Activated CD4-positive, alpha-beta T cell treated with anti-CD3 and anti-CD28 coated beads, Interleukin-2, amount 10 ng/mL, durations not matched to agents 24 days and 14 days (primary cell): ENCODE results near the gene ULBP2. TPM values are rescaled to one million over a fixed set of nuclear protein-coding genes. Genes with fewer than 3 reads are reported as not detected.
"Not testable (repeated sequence)": the region's sequence is repeated elsewhere in the genome, so short reads cannot be mapped to it uniquely, and the experiment has no call there.

Experiments used
- DNase-seq: peaks from one replicate; pipeline ENCODE4 v3.0.0; 2022
- H3K27ac Mint-ChIP-seq: one replicate; pipeline ENCODE4 v1.8.0; 2022; ENCODE audit warnings: mild to moderate bottlenecking, mixed read lengths
- H3K27me3 Mint-ChIP-seq: one replicate; pipeline ENCODE4 v1.8.0; 2022; ENCODE audit warnings: mixed read lengths
- H3K36me3 Mint-ChIP-seq: one replicate; pipeline ENCODE4 v1.8.0; 2022; ENCODE audit warnings: low read depth, mild to moderate bottlenecking, mixed read lengths
- H3K4me1 Mint-ChIP-seq: one replicate; pipeline ENCODE4 v1.8.0; 2021; ENCODE audit warnings: mixed read lengths
- H3K4me3 Mint-ChIP-seq: one replicate; pipeline ENCODE4 v1.8.0; 2022; ENCODE audit warnings: mild to moderate bottlenecking, moderate library complexity, mixed read lengths
- H3K9me3 Mint-ChIP-seq: one replicate; pipeline ENCODE4 v1.8.0; 2021; ENCODE audit warnings: mixed read lengths
- intact Hi-C: fragments of 100-400 bp; cut with micrococcal nuclease; formaldehyde crosslinking; loops from one replicate; pipeline ENCODE4 v1.15.1; 2023
- total RNA-seq: library from RNA; stranded (reverse); gene quantifications from 2 replicates; pipeline ENCODE4 v1.2.3, GENCODE V29; 2022

Gene ULBP2
- total RNA-seq, 1 donor from 2014 or later = 0.40 TPM

GRCh38 chr6:149987602-149988107 lies 45.8 kb downstream of the ULBP2 start:
- H3K4me3 Mint-ChIP-seq = no peak overlapping the region
- intact Hi-C loops = no loop called here
- H3K27me3 Mint-ChIP-seq = peaks cover 89% of the 10 kb centered on the region
- DNase-seq = no peak
- H3K36me3 Mint-ChIP-seq = peaks cover 9% of the 10 kb centered on the region
- peaks cover 38% of the 10 kb centered on the region for H3K4me1 Mint-ChIP-seq
- peaks cover 11% of the 10 kb centered on the region for H3K9me3 Mint-ChIP-seq
- H3K27ac Mint-ChIP-seq = no peak overlapping the region

GRCh38 chr6:149988550-149989346 lies 46.9 kb downstream of the ULBP2 start:
- Mint-ChIP-seq H3K4me3 (peak overlapping the region; percentile 21), H3K9me3 (peaks cover 11% of the 10 kb centered on the region), H3K4me1 (peaks cover 34% of the 10 kb centered on the region), H3K36me3 (peaks cover 9% of the 10 kb centered on the region), H3K27me3 (peaks cover 91% of the 10 kb centered on the region), H3K27ac (peak overlapping the region; percentile 72)
- DNase-seq = no peak
- intact Hi-C loops = no loop called here

DNA sequence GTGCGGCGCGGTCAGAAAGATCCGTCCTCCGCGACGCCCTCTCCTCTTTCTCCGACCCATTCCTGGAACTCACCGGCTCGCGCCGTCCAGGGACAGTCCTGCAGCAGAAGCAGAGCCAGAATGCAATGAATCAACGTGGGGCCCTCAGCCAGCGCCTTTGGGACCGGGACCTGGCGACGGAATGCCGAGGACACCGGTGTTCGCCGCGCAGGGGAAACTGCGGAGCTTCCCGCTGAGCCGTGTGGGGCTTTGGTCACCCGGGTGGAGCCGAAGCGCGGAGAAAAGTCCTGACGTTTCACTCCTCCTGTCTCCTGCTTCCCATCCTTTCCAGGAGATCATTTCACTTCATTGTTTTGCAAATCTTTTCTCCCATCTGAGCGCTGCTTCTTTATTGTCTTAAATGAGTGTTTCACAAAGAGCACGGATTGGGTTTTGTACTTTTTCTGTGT lies 48.4 kb downstream of the ULBP2 start:
- no peak for DNase-seq
- Mint-ChIP-seq H3K4me3 (peak overlapping the region; percentile 87), H3K36me3 (peaks cover 9% of the 10 kb centered on the region), H3K9me3 (peaks cover 11% of the 10 kb centered on the region), H3K27ac (peak overlapping the region; percentile 54), H3K27me3 (peaks cover 93% of the 10 kb centered on the region), H3K4me1 (peaks cover 37% of the 10 kb centered on the region)
- intact Hi-C loops = loop anchor here (1.0 to 2.0 kb wide), 2 partner anchors 33 to 51 kb away; no protein-coding TSS in a partner anchor

- peaks cover 93% of the 10 kb centered on the region for H3K27me3 Mint-ChIP-seq
- peak; percentile 78 for DNase-seq
- peaks cover 37% of the 10 kb centered on the region for H3K4me1 Mint-ChIP-seq
- H3K36me3 Mint-ChIP-seq = peaks cover 9% of the 10 kb centered on the region
- peak overlapping the region; percentile 54 for H3K27ac Mint-ChIP-seq
- H3K4me3 Mint-ChIP-seq = peak overlapping the region; percentile 87
- intact Hi-C loops = loop anchor here (1.0 to 2.0 kb wide), 3 partner anchors 10 to 52 kb away; no protein-coding TSS in a partner anchor
- peaks cover 11% of the 10 kb centered on the region for H3K9me3 Mint-ChIP-seq
Observed at GRCh38 chr6:149990661-149991471, 49.1 kb downstream of the ULBP2 start.

DNA sequence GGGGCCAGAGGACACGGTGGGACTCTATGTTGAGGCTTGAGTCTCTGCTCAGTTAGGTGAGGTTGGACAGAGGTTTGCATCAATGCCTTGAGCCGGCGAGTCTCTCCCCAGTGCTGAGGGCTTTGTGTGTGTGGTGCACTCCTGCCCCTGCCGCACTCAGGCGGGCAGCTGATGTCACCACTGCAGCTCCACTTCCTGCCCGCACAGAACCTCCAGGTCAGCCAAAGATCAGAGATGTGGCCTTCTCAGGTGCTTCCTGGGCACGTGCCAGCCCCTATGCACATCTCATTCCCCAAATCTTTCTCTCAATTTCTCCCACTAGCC lies 49.6 kb downstream of the ULBP2 start:
- not testable (repeated sequence) for H3K27ac Mint-ChIP-seq, H3K36me3 Mint-ChIP-seq
- peak overlapping the region; percentile 87 for H3K4me3 Mint-ChIP-seq
- H3K4me1 Mint-ChIP-seq = peaks cover 37% of the 10 kb centered on the region
- peaks cover 92% of the 10 kb centered on the region for H3K27me3 Mint-ChIP-seq
- intact Hi-C loops = loop anchor here (1.0 to 2.0 kb wide), 2 partner anchors 10 to 53 kb away; no protein-coding TSS in a partner anchor
- DNase-seq = peak; percentile 68
- peaks cover 11% of the 10 kb centered on the region for H3K9me3 Mint-ChIP-seq

DNA sequence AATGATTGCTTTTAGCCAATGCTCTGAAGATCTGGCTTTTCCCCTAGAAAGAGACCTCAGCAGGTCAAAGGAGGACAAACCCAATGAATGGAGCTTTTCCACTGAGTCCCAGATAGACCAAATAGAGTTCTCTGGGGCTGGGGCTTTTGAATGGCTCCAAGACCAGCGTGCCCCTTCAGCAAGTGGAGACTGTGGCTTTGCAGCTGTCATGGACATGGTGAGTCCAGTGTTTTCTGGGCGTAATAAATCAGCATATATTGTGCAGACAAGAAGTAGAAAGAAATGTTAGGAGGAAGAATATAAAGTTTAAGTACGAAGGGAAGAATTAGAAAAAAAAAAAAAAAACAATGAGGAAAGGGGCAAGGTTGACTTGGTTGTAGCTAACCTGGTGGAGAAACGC lies 50.0 kb downstream of the ULBP2 start:
- Mint-ChIP-seq H3K4me1 (peaks cover 37% of the 10 kb centered on the region), H3K9me3 (peaks cover 11% of the 10 kb centered on the region), H3K36me3 (peaks cover 9% of the 10 kb centered on the region), H3K27ac (no peak overlapping the region), H3K4me3 (peak overlapping the region; percentile 87), H3K27me3 (peaks cover 92% of the 10 kb centered on the region)
- DNase-seq = no peak
- intact Hi-C loops = loop anchor here (1.0 to 2.0 kb wide), 2 partner anchors 9 to 53 kb away; no protein-coding TSS in a partner anchor

DNA sequence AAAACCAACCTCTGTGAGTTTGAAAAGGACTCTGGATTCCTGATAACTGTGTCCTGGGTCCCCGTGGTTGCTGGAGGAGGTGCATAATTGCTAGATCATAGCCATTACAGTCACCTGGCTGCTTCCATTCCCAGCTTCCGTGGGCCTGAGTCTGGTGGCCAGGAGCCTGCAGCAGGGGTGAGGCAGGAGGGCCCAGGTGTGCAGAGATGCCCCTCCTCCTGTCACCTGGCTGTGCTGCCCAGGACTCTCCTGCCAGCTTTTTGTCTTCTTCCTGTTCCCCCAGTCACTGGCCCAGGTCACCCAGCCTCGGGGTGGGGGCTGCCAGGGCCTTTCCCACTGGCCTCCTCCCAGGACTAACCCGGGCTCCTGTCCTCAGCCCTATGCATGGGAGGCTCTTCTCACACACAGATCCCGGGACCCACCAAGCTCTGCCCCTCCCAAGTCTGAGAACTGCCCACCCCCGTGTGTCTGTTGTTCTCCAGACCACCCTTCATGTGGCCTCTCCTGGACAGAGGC lies 53.5 kb downstream of the ULBP2 start:
- no peak overlapping the region for H3K4me3 Mint-ChIP-seq
- peaks cover 9% of the 10 kb centered on the region for H3K36me3 Mint-ChIP-seq
- H3K9me3 Mint-ChIP-seq = no peaks in the 10 kb centered on the region
- H3K4me1 Mint-ChIP-seq = peaks cover 21% of the 10 kb centered on the region
- peaks cover 77% of the 10 kb centered on the region for H3K27me3 Mint-ChIP-seq
- no peak overlapping the region for H3K27ac Mint-ChIP-seq
- no peak for DNase-seq
- intact Hi-C loops = no loop called here

DNA sequence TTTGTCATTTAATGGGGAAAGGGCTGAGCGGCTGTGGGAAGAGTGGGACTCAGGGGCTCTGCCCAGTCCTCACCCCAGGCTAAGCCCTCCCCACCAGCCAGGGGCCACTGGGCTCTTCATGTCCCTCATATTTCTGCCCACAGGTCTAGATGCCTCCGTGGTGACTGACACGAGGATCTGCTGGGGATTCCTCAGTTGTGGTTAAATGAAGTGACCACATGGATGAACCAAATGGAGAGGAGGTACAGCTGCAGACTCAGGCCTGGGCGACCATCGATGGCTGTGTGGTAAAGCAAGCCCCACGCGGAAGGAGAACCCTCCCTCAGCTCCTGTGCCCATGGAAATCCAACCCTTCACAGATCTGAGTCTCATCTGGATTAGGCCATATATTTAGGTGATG lies 54.2 kb downstream of the ULBP2 start:
- Mint-ChIP-seq H3K27ac (no peak overlapping the region), H3K9me3 (no peaks in the 10 kb centered on the region), H3K4me1 (peaks cover 23% of the 10 kb centered on the region), H3K36me3 (peaks cover 7% of the 10 kb centered on the region), H3K27me3 (peaks cover 72% of the 10 kb centered on the region), H3K4me3 (no peak overlapping the region)
- no peak for DNase-seq
- intact Hi-C loops = no loop called here

Other genes with a start within 250 kb of the ULBP2 start
- 31.8 and 33.7 TPM in 2 replicates for gene LATS1, start 223.9 kb upstream of the ULBP2 start, total RNA-seq
- 78.9 and 93.7 TPM in 2 replicates for gene NUP43, start 195.5 kb upstream of the ULBP2 start, total RNA-seq
- gene PCMT1, start 192.3 kb upstream of the ULBP2 start, total RNA-seq = 98.0 and 101 TPM in 2 replicates
- 3.7 TPM in 2 replicates for gene LRP11, start 77.7 kb upstream of the ULBP2 start, total RNA-seq
- not detected in 2 replicates for gene RAET1E, start 43.9 kb upstream of the ULBP2 start, total RNA-seq
- not detected in 2 replicates for gene RAET1G, start 18.9 kb upstream of the ULBP2 start, total RNA-seq
- 0.49 and 0.76 TPM in 2 replicates for gene ULBP1, start 21.9 kb downstream of the ULBP2 start, total RNA-seq
- not detected in 2 replicates for gene RAET1L, start 83.5 kb downstream of the ULBP2 start, total RNA-seq
- 0.47 and 0.57 TPM in 2 replicates for gene ULBP3, start 127.1 kb downstream of the ULBP2 start, total RNA-seq
- 0.19 and 0.21 TPM in 2 replicates for gene PPP1R14C, start 201.0 kb downstream of the ULBP2 start, total RNA-seq